B cell (primary cell): ENCODE data around the gene SMCO2.

Experiments
- EZH2 ChIP-seq: IDR thresholded peaks from 2 replicates; pipeline ENCODE4 v1.6.1; 2012; ENCODE audit warnings: borderline replicate concordance, low read depth, mild to moderate bottlenecking, moderate library complexity, low read length; ENCODE audit not compliant: insufficient read depth, poor library complexity, severe bottlenecking
- TF ChIP-seq, protein P1 (sequence below): fragments of 200-600 bp; IDR thresholded peaks from one replicate; pipeline ENCODE4 v1.8.0; 2022; ENCODE audit warnings: antibody characterized with exemption, mild to moderate bottlenecking

DNA sequence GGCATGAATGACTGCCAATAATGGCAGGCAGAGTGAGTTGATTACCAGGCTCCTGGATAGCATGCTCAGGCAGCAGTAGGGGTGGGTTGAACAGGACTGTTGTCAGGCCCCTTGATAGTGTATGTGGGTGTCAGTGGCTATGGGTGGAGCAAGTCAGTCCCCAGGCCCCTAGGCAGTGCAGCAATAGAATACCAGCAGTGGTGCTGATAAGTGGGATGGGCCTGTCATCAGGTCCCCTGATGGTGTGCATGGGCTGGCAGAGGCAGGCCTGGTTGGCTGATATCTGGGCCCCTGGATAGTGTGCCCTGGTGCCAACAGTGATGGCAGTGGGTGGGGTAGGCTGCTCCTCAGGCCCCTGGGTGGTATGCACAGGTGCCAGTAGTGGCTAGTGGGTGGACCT, 32.4 kb downstream of the SMCO2 start:
- TF ChIP-seq, protein P1, sequence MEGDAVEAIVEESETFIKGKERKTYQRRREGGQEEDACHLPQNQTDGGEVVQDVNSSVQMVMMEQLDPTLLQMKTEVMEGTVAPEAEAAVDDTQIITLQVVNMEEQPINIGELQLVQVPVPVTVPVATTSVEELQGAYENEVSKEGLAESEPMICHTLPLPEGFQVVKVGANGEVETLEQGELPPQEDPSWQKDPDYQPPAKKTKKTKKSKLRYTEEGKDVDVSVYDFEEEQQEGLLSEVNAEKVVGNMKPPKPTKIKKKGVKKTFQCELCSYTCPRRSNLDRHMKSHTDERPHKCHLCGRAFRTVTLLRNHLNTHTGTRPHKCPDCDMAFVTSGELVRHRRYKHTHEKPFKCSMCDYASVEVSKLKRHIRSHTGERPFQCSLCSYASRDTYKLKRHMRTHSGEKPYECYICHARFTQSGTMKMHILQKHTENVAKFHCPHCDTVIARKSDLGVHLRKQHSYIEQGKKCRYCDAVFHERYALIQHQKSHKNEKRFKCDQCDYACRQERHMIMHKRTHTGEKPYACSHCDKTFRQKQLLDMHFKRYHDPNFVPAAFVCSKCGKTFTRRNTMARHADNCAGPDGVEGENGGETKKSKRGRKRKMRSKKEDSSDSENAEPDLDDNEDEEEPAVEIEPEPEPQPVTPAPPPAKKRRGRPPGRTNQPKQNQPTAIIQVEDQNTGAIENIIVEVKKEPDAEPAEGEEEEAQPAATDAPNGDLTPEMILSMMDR = no peak
- TF ChIP-seq EZH2 = no peak
